SK-N-SH (cell line): ENCODE measurements around the gene GAL. TPM values are rescaled to one million over a fixed set of nuclear protein-coding genes. Genes with fewer than 3 reads are reported as not detected.

Experiments used
- CTCF ChIA-PET: fragments of 300-600, 350-600 bp; formaldehyde crosslinking; extraction: SDS; loops from one replicate; lab custom pipeline; 2021; lab: Yijun Ruan, JAX
- POLR2A ChIA-PET: fragments of 350-600 bp; sonication (Branson Sonifier 250); formaldehyde crosslinking; extraction: SDS; loops from one replicate; lab custom pipeline; 2020; ENCODE audit warnings: antibody characterized with exemption, inconsistent platforms; lab: Yijun Ruan, JAX
- DNase-seq: peaks from one replicate; pipeline ENCODE4 v3.0.0; 2012
- H2AFZ ChIP-seq: fragments of 200-600 bp; sonication (generic); 2 replicates; pipeline ENCODE4 v1.8.1; 2016; ENCODE audit warnings: antibody characterized with exemption, mild to moderate bottlenecking, low read depth
- H3F3A ChIP-seq: fragments of 200-600 bp; sonication (generic); replicated peaks from 2 replicates; pipeline ENCODE3; 2016; ENCODE audit warnings: antibody characterized with exemption, mild to moderate bottlenecking; ENCODE audit not compliant: insufficient read depth
- H3K27ac ChIP-seq, 2 experiments: fragments of 200-500 bp in 1 of 2; fragments of 200-600 bp in 1 of 2; sonication (Bioruptor generic) in 1 of 2; sonication (generic), shearing (Covaris generic) in 1 of 2; 2 replicates each; pipeline versions ENCODE4 v1.5.1 to v1.6.1; 2014 to 2016; ENCODE audit warnings: low read depth in 2 of 2, inconsistent platforms in 1 of 2, low read length in 1 of 2, mild to moderate bottlenecking in 1 of 2, mixed read lengths in 1 of 2
- H3K27me3 ChIP-seq: fragments of 200-600 bp; sonication (generic), shearing (Covaris generic); 2 replicates; pipeline ENCODE4 v1.6.1; 2016; ENCODE audit warnings: mixed run types; ENCODE audit not compliant: insufficient read depth
- H3K36me3 ChIP-seq, 2 experiments: fragments of 200-500 bp in 1 of 2; fragments of 200-600 bp in 1 of 2; sonication (Bioruptor generic) in 1 of 2; sonication (generic) in 1 of 2; replicated peaks in 1 of 2; 2 replicates each; pipeline versions ENCODE3 to v1.5.1; 2014 to 2016; ENCODE audit warnings: low read length in 1 of 2, mild to moderate bottlenecking in 1 of 2; ENCODE audit not compliant: insufficient read depth in 2 of 2, control insufficient read depth in 1 of 2
- H3K4me1 ChIP-seq, 2 experiments: fragments of 200-500 bp in 1 of 2; fragments of 200-600 bp in 1 of 2; sonication (Bioruptor generic) in 1 of 2; sonication (generic), shearing (Covaris generic) in 1 of 2; 2 replicates each; pipeline versions ENCODE4 v1.5.1 to v1.6.1; 2014 to 2016; ENCODE audit warnings: low read depth in 1 of 2, low read length in 1 of 2, mixed run types in 1 of 2; ENCODE audit not compliant: insufficient read depth in 2 of 2, control insufficient read depth in 1 of 2
- H3K4me2 ChIP-seq: fragments of 200-600 bp; sonication (generic), shearing (Covaris generic); 2 replicates; pipeline ENCODE4 v1.6.1; 2017; ENCODE audit warnings: mixed run types
- H3K4me3 ChIP-seq, 2 experiments: fragments of 200-500 bp in 1 of 2; fragments of 200-600 bp in 1 of 2; sonication (Bioruptor generic) in 1 of 2; sonication (generic), shearing (Covaris generic) in 1 of 2; 2 replicates each; pipeline versions ENCODE4 v1.5.1 to v1.8.1; 2014 to 2016; ENCODE audit warnings: low read depth in 2 of 2, inconsistent platforms in 1 of 2, low read length in 1 of 2, mild to moderate bottlenecking in 1 of 2, mixed read lengths in 1 of 2, moderate library complexity in 1 of 2
- H3K79me2 ChIP-seq: fragments of 200-600 bp; sonication (generic); 2 replicates; pipeline ENCODE4 v1.8.1; 2017; ENCODE audit warnings: mild to moderate bottlenecking; ENCODE audit not compliant: insufficient read depth
- H3K9ac ChIP-seq: fragments of 200-600 bp; sonication (generic); 2 replicates; pipeline ENCODE4 v1.6.1; 2017; ENCODE audit warnings: mixed run types
- H3K9me2 ChIP-seq: fragments of 200-600 bp; sonication (generic); 2 replicates; pipeline ENCODE4 v1.6.1; 2017; ENCODE audit warnings: mixed run types
- H3K9me3 ChIP-seq: fragments of 200-600 bp; sonication (generic); 2 replicates; pipeline ENCODE4 v1.6.1; 2017; ENCODE audit warnings: mixed run types, mild to moderate bottlenecking, moderate library complexity
- H4K20me1 ChIP-seq: fragments of 200-600 bp; sonication (generic); 2 replicates; pipeline ENCODE4 v1.6.1; 2017; ENCODE audit warnings: mild to moderate bottlenecking, mixed run types; ENCODE audit not compliant: insufficient read depth
- ELF1 ChIP-seq: IDR thresholded peaks from 2 replicates; pipeline ENCODE4 v1.4.0; 2012
- EZH2phosphoT487 ChIP-seq: fragments of 200-600 bp; sonication (generic); IDR thresholded peaks from 2 replicates; pipeline ENCODE4 v1.6.1; 2017; ENCODE audit warnings: low read depth, mixed run types, mild to moderate bottlenecking, antibody characterized with exemption, moderate library complexity, borderline replicate concordance
- FOSL2 ChIP-seq: IDR thresholded peaks from 2 replicates; pipeline ENCODE4 v1.4.0; 2012; ENCODE audit warnings: low read depth, mild to moderate bottlenecking, moderate library complexity, borderline replicate concordance
- FOXJ3 ChIP-seq: sonication (generic); formaldehyde crosslinking; IDR thresholded peaks from 2 replicates; pipeline ENCODE4 v1.5.1; 2020; ENCODE audit warnings: mild to moderate bottlenecking, missing genetic modification reagents
- GATA2 ChIP-seq: sonication (generic); formaldehyde crosslinking; IDR thresholded peaks from 2 replicates; pipeline ENCODE4 v1.5.0; 2020; ENCODE audit warnings: mild to moderate bottlenecking, missing genetic modification reagents
- MXI1 ChIP-seq: IDR thresholded peaks from 2 replicates; pipeline ENCODE4 v1.6.1; 2012; ENCODE audit warnings: mild to moderate bottlenecking, low read depth, low read length, improper control_type of control experiment
- NFIC ChIP-seq: IDR thresholded peaks from 2 replicates; pipeline ENCODE4 v1.4.0; 2012; ENCODE audit warnings: borderline replicate concordance
- POLR2AphosphoS5 ChIP-seq: IDR thresholded peaks from 2 replicates; pipeline ENCODE4 v1.6.1; 2012; ENCODE audit warnings: low read depth, low read length
- RAD21 ChIP-seq: IDR thresholded peaks from 2 replicates; pipeline ENCODE4 v1.6.1; 2012; ENCODE audit warnings: mild to moderate bottlenecking, low read length
- RCOR1 ChIP-seq: fragments of 150-350 bp; IDR thresholded peaks from 2 replicates; pipeline ENCODE4 v1.6.1; 2017; ENCODE audit warnings: antibody characterized with exemption, low read length
- RFX5 ChIP-seq: IDR thresholded peaks from 2 replicates; pipeline ENCODE4 v1.6.1; 2012; ENCODE audit warnings: mild to moderate bottlenecking, improper control_type of control experiment, low read length
- RXRA ChIP-seq: IDR thresholded peaks from 2 replicates; pipeline ENCODE4 v1.4.0; 2012; ENCODE audit warnings: low read depth, mild to moderate bottlenecking, borderline replicate concordance
- TAF1 ChIP-seq: IDR thresholded peaks from 2 replicates; pipeline ENCODE4 v1.6.1; 2012; ENCODE audit warnings: low read depth, mild to moderate bottlenecking, low read length, moderate library complexity, borderline replicate concordance
- TEAD4 ChIP-seq: IDR thresholded peaks from 2 replicates; pipeline ENCODE4 v1.4.0; 2012; ENCODE audit warnings: mild to moderate bottlenecking, borderline replicate concordance; ENCODE audit not compliant: insufficient read depth
- WGBS: methylation state at CpG from one replicate; pipeline ENCODE4 v1.1.6; 2017; ENCODE audit warnings: low lambda C conversion rate; 5-methylcytosine and 5-hydroxymethylcytosine counted together
- polyA plus RNA-seq, 3 experiments: library from polyadenylated mRNA; depleted of rRNA; stranded (reverse); fragments of >200 nt; gene quantifications; 2 replicates each; pipeline ENCODE4 v1.2.3, GENCODE V29; 2012
- TF ChIP-seq, protein P1 (sequence below): IDR thresholded peaks from 2 replicates; pipeline ENCODE4 v1.6.1; 2012; ENCODE audit warnings: mild to moderate bottlenecking, low read depth, low read length, moderate library complexity
- TF ChIP-seq, protein P2 (sequence below): fragments of 150-350 bp; IDR thresholded peaks from 2 replicates; pipeline ENCODE4 v1.6.1; 2017; ENCODE audit warnings: antibody characterized with exemption, low read length, low read depth, borderline replicate concordance
- TF ChIP-seq, protein P3 (sequence below): IDR thresholded peaks from 2 replicates; pipeline ENCODE4 v1.4.0; 2012; ENCODE audit warnings: low read depth

GAL gene
- polyA plus RNA-seq, 1 of the 3 experiments (the other 2 are of a cell fraction), result 1.8 TPM

DNA sequence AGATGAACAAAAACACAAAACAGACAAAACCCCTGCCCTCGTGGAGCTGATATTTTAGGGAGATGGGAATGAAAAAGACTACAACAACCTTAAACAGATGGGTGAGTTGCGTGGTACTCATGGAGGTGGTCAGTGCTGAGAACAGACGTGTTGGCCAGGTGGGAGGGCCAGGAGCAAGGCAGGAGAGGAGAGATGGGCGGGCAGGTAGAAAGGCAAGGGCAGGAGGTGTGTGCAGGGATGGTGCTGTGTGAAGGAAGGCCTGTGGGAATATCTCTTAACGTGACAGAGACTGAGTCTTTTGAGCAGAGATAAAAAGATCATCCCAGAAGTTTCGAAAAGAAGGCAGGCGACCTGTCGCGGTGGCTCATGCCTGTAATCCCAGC is 7.0 kb downstream of the GAL start:
- POLR2A ChIA-PET, result interaction anchor here (1.0 to 1.5 kb wide), 2 partner anchors 14 to 61 kb away, joined by 3 read pairs; partner anchors contain the start of gene TESMIN
- Histone ChIP-seq H3F3A (no peaks in the 10 kb centered on the region), H3K4me2 (no peak overlapping the region), H3K27ac (no peak overlapping the region), H3K9me2 (no peaks in the 10 kb centered on the region), H3K79me2 (no peaks in the 10 kb centered on the region), H2AFZ (no peak overlapping the region), H3K9ac (no peak overlapping the region), H4K20me1 (no peaks in the 10 kb centered on the region), H3K4me3 (no peak overlapping the region), H3K27me3 (peaks cover 6% of the 10 kb centered on the region), H3K4me1 (peaks cover 0 to 23% of the 10 kb centered on the region in 2 experiments; a peak in 1 of 4 replicates), H3K36me3 (no peaks in the 10 kb centered on the region), H3K9me3 (no peaks in the 10 kb centered on the region)
- CTCF ChIA-PET, result interaction anchor here (1.2 to 1.4 kb wide), 2 partner anchors 15 to 92 kb away, joined by 3 to 4 read pairs; no protein-coding TSS in a partner anchor
- WGBS, result 69% methylated on average over 9 of the region's 9 CpGs
- TF ChIP-seq FOXJ3 (CRISPR knock-in tag) (no peak), GATA2 (peak; percentile 14; the same call in 1 of the 2 replicates)
- no peak for DNase-seq

DNA sequence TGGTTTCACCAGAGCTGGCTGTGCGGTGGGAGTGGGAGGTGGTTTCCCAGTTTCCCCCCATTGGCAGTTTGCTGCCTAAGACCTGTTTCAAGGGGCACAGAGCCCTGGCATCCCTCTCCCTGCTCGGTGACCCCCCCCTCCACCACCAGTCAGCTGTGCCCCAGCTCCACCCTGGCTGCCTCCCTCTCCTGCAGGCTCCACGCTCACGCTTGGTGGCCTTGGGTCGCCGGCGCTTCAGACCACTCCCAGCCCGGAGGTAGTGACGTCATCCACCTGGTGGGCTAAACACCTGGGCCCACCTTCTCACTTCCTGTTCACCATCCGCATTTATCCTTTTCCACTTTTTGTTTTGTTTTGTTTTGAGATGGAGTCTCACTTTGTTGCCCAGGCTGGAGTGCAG is 7.8 kb downstream of the GAL start:
- WGBS, result 85% methylated on average over 10 of the region's 10 CpGs
- no peak for TF ChIP-seq POLR2AphosphoS5
- no peak for TF ChIP-seq GATA2
- TF ChIP-seq RAD21, result no peak
- TF ChIP-seq EZH2phosphoT487, result no peak
- TF ChIP-seq MXI1, result no peak
- no peak for TF ChIP-seq NFIC
- no peak for TF ChIP-seq FOSL2
- TF ChIP-seq, protein P1, sequence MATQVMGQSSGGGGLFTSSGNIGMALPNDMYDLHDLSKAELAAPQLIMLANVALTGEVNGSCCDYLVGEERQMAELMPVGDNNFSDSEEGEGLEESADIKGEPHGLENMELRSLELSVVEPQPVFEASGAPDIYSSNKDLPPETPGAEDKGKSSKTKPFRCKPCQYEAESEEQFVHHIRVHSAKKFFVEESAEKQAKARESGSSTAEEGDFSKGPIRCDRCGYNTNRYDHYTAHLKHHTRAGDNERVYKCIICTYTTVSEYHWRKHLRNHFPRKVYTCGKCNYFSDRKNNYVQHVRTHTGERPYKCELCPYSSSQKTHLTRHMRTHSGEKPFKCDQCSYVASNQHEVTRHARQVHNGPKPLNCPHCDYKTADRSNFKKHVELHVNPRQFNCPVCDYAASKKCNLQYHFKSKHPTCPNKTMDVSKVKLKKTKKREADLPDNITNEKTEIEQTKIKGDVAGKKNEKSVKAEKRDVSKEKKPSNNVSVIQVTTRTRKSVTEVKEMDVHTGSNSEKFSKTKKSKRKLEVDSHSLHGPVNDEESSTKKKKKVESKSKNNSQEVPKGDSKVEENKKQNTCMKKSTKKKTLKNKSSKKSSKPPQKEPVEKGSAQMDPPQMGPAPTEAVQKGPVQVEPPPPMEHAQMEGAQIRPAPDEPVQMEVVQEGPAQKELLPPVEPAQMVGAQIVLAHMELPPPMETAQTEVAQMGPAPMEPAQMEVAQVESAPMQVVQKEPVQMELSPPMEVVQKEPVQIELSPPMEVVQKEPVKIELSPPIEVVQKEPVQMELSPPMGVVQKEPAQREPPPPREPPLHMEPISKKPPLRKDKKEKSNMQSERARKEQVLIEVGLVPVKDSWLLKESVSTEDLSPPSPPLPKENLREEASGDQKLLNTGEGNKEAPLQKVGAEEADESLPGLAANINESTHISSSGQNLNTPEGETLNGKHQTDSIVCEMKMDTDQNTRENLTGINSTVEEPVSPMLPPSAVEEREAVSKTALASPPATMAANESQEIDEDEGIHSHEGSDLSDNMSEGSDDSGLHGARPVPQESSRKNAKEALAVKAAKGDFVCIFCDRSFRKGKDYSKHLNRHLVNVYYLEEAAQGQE, result no peak
- TF ChIP-seq, protein P2, sequence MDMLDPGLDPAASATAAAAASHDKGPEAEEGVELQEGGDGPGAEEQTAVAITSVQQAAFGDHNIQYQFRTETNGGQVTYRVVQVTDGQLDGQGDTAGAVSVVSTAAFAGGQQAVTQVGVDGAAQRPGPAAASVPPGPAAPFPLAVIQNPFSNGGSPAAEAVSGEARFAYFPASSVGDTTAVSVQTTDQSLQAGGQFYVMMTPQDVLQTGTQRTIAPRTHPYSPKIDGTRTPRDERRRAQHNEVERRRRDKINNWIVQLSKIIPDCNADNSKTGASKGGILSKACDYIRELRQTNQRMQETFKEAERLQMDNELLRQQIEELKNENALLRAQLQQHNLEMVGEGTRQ, result no peak
- TF ChIP-seq, protein P3, sequence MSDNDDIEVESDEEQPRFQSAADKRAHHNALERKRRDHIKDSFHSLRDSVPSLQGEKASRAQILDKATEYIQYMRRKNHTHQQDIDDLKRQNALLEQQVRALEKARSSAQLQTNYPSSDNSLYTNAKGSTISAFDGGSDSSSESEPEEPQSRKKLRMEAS, result no peak
- no peak for TF ChIP-seq RFX5
- no peak for TF ChIP-seq RCOR1
- TF ChIP-seq TEAD4, result no peak
- no peak for TF ChIP-seq ELF1
- TF ChIP-seq TAF1, result no peak
- no peak for TF ChIP-seq RXRA
- POLR2A ChIA-PET, result interaction anchor here (0.5 to 1.5 kb wide), 3 partner anchors 14 to 60 kb away, joined by 3 read pairs; partner anchors contain the start of gene TESMIN

More for the DNA sequence above, 7.8 kb downstream of the GAL start:
- no peaks in the 10 kb centered on the region for H3K9me2 ChIP-seq
- no peak for DNase-seq
- H3K4me2 ChIP-seq, result no peak overlapping the region
- H3K9ac ChIP-seq, result no peak overlapping the region
- no peaks in the 10 kb centered on the region for H3F3A ChIP-seq
- H3K79me2 ChIP-seq, result no peaks in the 10 kb centered on the region
- no peak overlapping the region for H2AFZ ChIP-seq
- no peak overlapping the region for H3K27ac ChIP-seq
- CTCF ChIA-PET, result no interaction called here
- H3K4me3 ChIP-seq, result no peak overlapping the region
- no peaks in the 10 kb centered on the region for H3K9me3 ChIP-seq
- H3K27me3 ChIP-seq, result peaks cover 6% of the 10 kb centered on the region
- no peaks in the 10 kb centered on the region for H3K36me3 ChIP-seq
- no peaks in the 10 kb centered on the region for H4K20me1 ChIP-seq
- H3K4me1 ChIP-seq, result peaks cover 0 to 20% of the 10 kb centered on the region in 2 experiments; a peak in 1 of 4 replicates
